Mucosa of stomach (tissue), 1 donor: ENCODE data around the gene RRP36.

Experiments used
- H3K27me3 ChIP-seq: one replicate; pipeline ENCODE4 v1.7.0; 2013; ENCODE audit warnings: mild to moderate bottlenecking, low read length; ENCODE audit not compliant: control insufficient read depth, insufficient read depth
- H3K36me3 ChIP-seq: one replicate; pipeline ENCODE4 v1.7.0; 2013; ENCODE audit warnings: low read length; ENCODE audit not compliant: control insufficient read depth, insufficient read depth
- H3K4me1 ChIP-seq: one replicate; pipeline ENCODE4 v1.7.0; 2013; ENCODE audit warnings: mild to moderate bottlenecking, low read length; ENCODE audit not compliant: control insufficient read depth, insufficient read depth
- H3K4me3 ChIP-seq: one replicate; pipeline ENCODE4 v1.7.0; 2013; ENCODE audit warnings: low read length
- H3K9ac ChIP-seq: one replicate; pipeline ENCODE4 v1.7.0; 2013; ENCODE audit warnings: mild to moderate bottlenecking, low read length, moderate library complexity
- H3K9me3 ChIP-seq: one replicate; pipeline ENCODE4 v1.7.0; 2013; ENCODE audit warnings: mild to moderate bottlenecking, low read length, moderate library complexity; ENCODE audit not compliant: control insufficient read depth
- donor health status: Pancreatic carcinoma.

The RRP36 gene

GRCh38 chr6:43021270-43022047 is at the start of gene RRP36:
TSS of gene RRP36 (plus strand) at chr6:43021623. CDS start at chr6:43021655, 32 bp downstream.
- no peaks in the 10 kb centered on the region for H3K9me3 ChIP-seq
- H3K36me3 ChIP-seq = no peaks in the 10 kb centered on the region
- peak within 1 kb of the TSS; percentile 66 for H3K4me3 ChIP-seq
- H3K27me3 ChIP-seq = no peaks in the 10 kb centered on the region
- H3K4me1 ChIP-seq = peaks cover 14% of the 10 kb centered on the region
- peak within 1 kb of the TSS; percentile 76 for H3K9ac ChIP-seq

GRCh38 chr6:42971746-42972327 is 49.6 kb upstream of the RRP36 start:
- H3K27me3 ChIP-seq = no peaks in the 10 kb centered on the region
- H3K9me3 ChIP-seq = no peaks in the 10 kb centered on the region
- H3K4me1 ChIP-seq = peaks cover 6% of the 10 kb centered on the region
- H3K36me3 ChIP-seq = no peaks in the 10 kb centered on the region
- H3K4me3 ChIP-seq = no peak overlapping the region
- no peak overlapping the region for H3K9ac ChIP-seq

- Histone ChIP-seq H3K9me3 (no peaks in the 10 kb centered on the region), H3K36me3 (no peaks in the 10 kb centered on the region), H3K4me1 (peaks cover 21% of the 10 kb centered on the region), H3K27me3 (no peaks in the 10 kb centered on the region), H3K4me3 (no peak overlapping the region), H3K9ac (no peak overlapping the region)
These were observed 47.5 kb upstream of the RRP36 start for GRCh38 chr6:42973926-42974325.

GRCh38 chr6:42974919-42975505 is 46.4 kb upstream of the RRP36 start:
- H3K9ac ChIP-seq = no peak overlapping the region
- no peaks in the 10 kb centered on the region for H3K27me3 ChIP-seq
- no peak overlapping the region for H3K4me3 ChIP-seq
- H3K36me3 ChIP-seq = no peaks in the 10 kb centered on the region
- H3K4me1 ChIP-seq = peaks cover 29% of the 10 kb centered on the region
- no peaks in the 10 kb centered on the region for H3K9me3 ChIP-seq

GRCh38 chr6:42978487-42978838 is 43.0 kb upstream of the RRP36 start:
- Histone ChIP-seq H3K9ac (peak overlapping the region; percentile 91), H3K27me3 (no peaks in the 10 kb centered on the region), H3K9me3 (no peaks in the 10 kb centered on the region), H3K4me1 (peaks cover 27% of the 10 kb centered on the region), H3K36me3 (no peaks in the 10 kb centered on the region), H3K4me3 (peak overlapping the region; percentile 95)

- H3K9me3 ChIP-seq = no peaks in the 10 kb centered on the region
- peak within 1 kb of the TSS; percentile 91 for H3K9ac ChIP-seq
- H3K36me3 ChIP-seq = no peaks in the 10 kb centered on the region
- peak within 1 kb of the TSS; percentile 95 for H3K4me3 ChIP-seq
- H3K4me1 ChIP-seq = peaks cover 32% of the 10 kb centered on the region
- no peaks in the 10 kb centered on the region for H3K27me3 ChIP-seq
These were observed 42.4 kb upstream of the RRP36 start, which contains the start of gene PEX6 for GRCh38 chr6:42978839-42979522. TSS of gene PEX6 (minus strand) at chr6:42979181. CDS start at chr6:42979150, 31 bp downstream.

GRCh38 chr6:42979523-42980177 is 41.8 kb upstream of the RRP36 start:
- Histone ChIP-seq H3K4me1 (peaks cover 32% of the 10 kb centered on the region), H3K27me3 (no peaks in the 10 kb centered on the region), H3K36me3 (no peaks in the 10 kb centered on the region), H3K9me3 (no peaks in the 10 kb centered on the region), H3K9ac (peak overlapping the region; percentile 91), H3K4me3 (peak overlapping the region; percentile 95)

- Histone ChIP-seq H3K9ac (no peak overlapping the region), H3K36me3 (no peaks in the 10 kb centered on the region), H3K4me3 (no peak overlapping the region), H3K9me3 (no peaks in the 10 kb centered on the region), H3K27me3 (no peaks in the 10 kb centered on the region), H3K4me1 (peaks cover 42% of the 10 kb centered on the region)
These were observed 39.6 kb upstream of the RRP36 start for GRCh38 chr6:42981836-42982235.

- Histone ChIP-seq H3K4me3 (peak within 1 kb of the TSS; percentile 57), H3K36me3 (no peaks in the 10 kb centered on the region), H3K9me3 (no peaks in the 10 kb centered on the region), H3K9ac (peak within 1 kb of the TSS; percentile 88), H3K4me1 (peaks cover 26% of the 10 kb centered on the region), H3K27me3 (no peaks in the 10 kb centered on the region)
These were observed 37.2 kb upstream of the RRP36 start, which contains the start of gene PPP2R5D for GRCh38 chr6:42984001-42984923. TSS of gene PPP2R5D (plus strand) at chr6:42984570. CDS start at chr6:42984678, 108 bp downstream.

- Histone ChIP-seq H3K9me3 (no peaks in the 10 kb centered on the region), H3K27me3 (no peaks in the 10 kb centered on the region), H3K36me3 (peaks cover 4% of the 10 kb centered on the region), H3K9ac (peak overlapping the region; percentile 88), H3K4me1 (peaks cover 19% of the 10 kb centered on the region), H3K4me3 (peak overlapping the region; percentile 57)
These were observed 36.4 kb upstream of the RRP36 start for GRCh38 chr6:42984924-42985475.
